Measurements from ENCODE around the gene LIMA1. TPM values are rescaled to one million over a fixed set of nuclear protein-coding genes. Genes with fewer than 3 reads are reported as not detected.
A peak's percentile ranks its signal among the peaks of the same experiment; 100 is the strongest.
"Not testable (repeated sequence)": the region's sequence is repeated elsewhere in the genome, so short reads cannot be mapped to it uniquely, and the experiment has no call there.

Gene LIMA1
- total RNA-seq, 2 donors from 2014 or later = 228 to 385 TPM

GRCh38 chr12:50220363-50220995 lies 62.8 kb downstream of the LIMA1 start:
- peak overlapping the region in 1 of 2 donors; percentile 46 for H3K9ac ChIP-seq (ENCODE audit: low read depth in 2 of 2, low read length in 2 of 2)
- no peaks in the 10 kb centered on the region for H3K4me1 ChIP-seq
- no peaks in the 10 kb centered on the region for H3K27me3 ChIP-seq
- TF ChIP-seq CTCF (IDR thresholded peaks at IDR 0.05) = no peak
- H3K9me3 ChIP-seq = no peaks in the 10 kb centered on the region
- intact Hi-C loops (cut with DNase I) = loop anchor here (10.0 kb wide), 1 partner anchor 64 kb away; the partner anchor contains the start of gene LIMA1
- H3K36me3 ChIP-seq = no peaks in the 10 kb centered on the region
- DNase-seq = no peak
- H3K27ac ChIP-seq = peak overlapping the region; percentile 45
- H3K4me3 ChIP-seq = peak overlapping the region; percentile 16

- H3K27me3 ChIP-seq = no peaks in the 10 kb centered on the region
- intact Hi-C loops (cut with DNase I) = no loop called here
- H3K27ac ChIP-seq = no peak overlapping the region
- no peak overlapping the region for H3K9ac ChIP-seq (ENCODE audit: low read depth in 2 of 2, low read length in 2 of 2)
- no peak overlapping the region for H3K4me3 ChIP-seq
- no peaks in the 10 kb centered on the region for H3K36me3 ChIP-seq
- TF ChIP-seq CTCF (IDR thresholded peaks at IDR 0.05) = no peak
- no peaks in the 10 kb centered on the region for H3K4me1 ChIP-seq
- H3K9me3 ChIP-seq = no peaks in the 10 kb centered on the region
- DNase-seq = no peak
Observed at GRCh38 chr12:50219544-50219943, 63.8 kb downstream of the LIMA1 start.

GRCh38 chr12:50219001-50219400 lies 64.3 kb downstream of the LIMA1 start:
- DNase-seq; H3K27me3 ChIP-seq; H3K9me3 ChIP-seq; intact Hi-C loops (cut with DNase I); H3K36me3 ChIP-seq; H3K4me1 ChIP-seq; H3K4me3 ChIP-seq; H3K9ac ChIP-seq (ENCODE audit: low read depth in 2 of 2, low read length in 2 of 2); H3K27ac ChIP-seq: not testable (repeated sequence)

- TF ChIP-seq CTCF (IDR thresholded peaks at IDR 0.05) = no peak
- H3K9me3 ChIP-seq = no peaks in the 10 kb centered on the region
- DNase-seq = no peak
- intact Hi-C loops (cut with DNase I) = no loop called here
- H3K4me1 ChIP-seq = no peaks in the 10 kb centered on the region
- no peak overlapping the region for H3K27ac ChIP-seq
- no peak overlapping the region for H3K4me3 ChIP-seq
- no peaks in the 10 kb centered on the region for H3K27me3 ChIP-seq
- H3K9ac ChIP-seq (ENCODE audit: low read depth in 2 of 2, low read length in 2 of 2) = no peak overlapping the region
- H3K36me3 ChIP-seq = no peaks in the 10 kb centered on the region
Observed at GRCh38 chr12:50218386-50218785, 64.9 kb downstream of the LIMA1 start.

GRCh38 chr12:50217202-50217601 lies 66.1 kb downstream of the LIMA1 start:
- no peak overlapping the region for H3K4me3 ChIP-seq
- H3K27me3 ChIP-seq = no peaks in the 10 kb centered on the region
- intact Hi-C loops (cut with DNase I) = no loop called here
- no peak overlapping the region for H3K27ac ChIP-seq
- no peak for DNase-seq
- no peak for TF ChIP-seq CTCF (IDR thresholded peaks at IDR 0.05)
- no peaks in the 10 kb centered on the region for H3K36me3 ChIP-seq
- H3K9me3 ChIP-seq = no peaks in the 10 kb centered on the region
- no peak overlapping the region for H3K9ac ChIP-seq (ENCODE audit: low read depth in 2 of 2, low read length in 2 of 2)
- H3K4me1 ChIP-seq = no peaks in the 10 kb centered on the region

- Histone ChIP-seq H3K4me1 (no peaks in the 10 kb centered on the region), H3K36me3 (no peaks in the 10 kb centered on the region), H3K4me3 (no peak overlapping the region), H3K9ac (ENCODE audit: low read depth in 2 of 2, low read length in 2 of 2) (no peak overlapping the region), H3K27me3 (no peaks in the 10 kb centered on the region), H3K27ac (no peak overlapping the region), H3K9me3 (no peaks in the 10 kb centered on the region)
- intact Hi-C loops (cut with DNase I) = no loop called here
- no peak for TF ChIP-seq CTCF (IDR thresholded peaks at IDR 0.05)
- no peak for DNase-seq
Observed at GRCh38 chr12:50215033-50215432, 68.3 kb downstream of the LIMA1 start.

All from colonic mucosa (tissue), 4 donors.